ENCODE results near the gene LPP. TPM values are rescaled to one million over a fixed set of nuclear protein-coding genes. Genes with fewer than 3 reads are reported as not detected.
A peak's percentile ranks its signal among the peaks of the same experiment; 100 is the strongest.

LPP gene
- total and polyA plus RNA-seq, 8 donors: 8.0 to 885 (median 305) TPM

GRCh38 chr3:188283347-188283746 is 129.4 kb downstream of the LPP start:
- Histone ChIP-seq H3K36me3 (no peaks in the 10 kb centered on the region), H3K27me3 (no peaks in the 10 kb centered on the region), H3K27ac (peak overlapping the region in 4 of 5 donors; percentile 69 to 94 (median 78)), H3K4me3 (no peak overlapping the region), H3K4me1 (peaks cover 18 to 91% (median 50%) of the 10 kb centered on the region in 4 donors), H3K9me3 (no peaks in the 10 kb centered on the region)
- 55 to 65% (median 62%) methylated on average over 4 of the region's 4 CpGs for WGBS, 5 donors
- no peak for DNase-seq
- intact Hi-C loops (cut with DNase I; ENCODE audit: low total_unique reads): no loop called here
- peak; percentile 23 to 46 (median 31) for TF ChIP-seq POLR2AphosphoS5 (IDR thresholded peaks at IDR 0.05)
- no peak for TF ChIP-seq EP300 (IDR thresholded peaks at IDR 0.05)
- no peak for TF ChIP-seq POLR2A (IDR thresholded peaks at IDR 0.05)
- TF ChIP-seq, protein P1, sequence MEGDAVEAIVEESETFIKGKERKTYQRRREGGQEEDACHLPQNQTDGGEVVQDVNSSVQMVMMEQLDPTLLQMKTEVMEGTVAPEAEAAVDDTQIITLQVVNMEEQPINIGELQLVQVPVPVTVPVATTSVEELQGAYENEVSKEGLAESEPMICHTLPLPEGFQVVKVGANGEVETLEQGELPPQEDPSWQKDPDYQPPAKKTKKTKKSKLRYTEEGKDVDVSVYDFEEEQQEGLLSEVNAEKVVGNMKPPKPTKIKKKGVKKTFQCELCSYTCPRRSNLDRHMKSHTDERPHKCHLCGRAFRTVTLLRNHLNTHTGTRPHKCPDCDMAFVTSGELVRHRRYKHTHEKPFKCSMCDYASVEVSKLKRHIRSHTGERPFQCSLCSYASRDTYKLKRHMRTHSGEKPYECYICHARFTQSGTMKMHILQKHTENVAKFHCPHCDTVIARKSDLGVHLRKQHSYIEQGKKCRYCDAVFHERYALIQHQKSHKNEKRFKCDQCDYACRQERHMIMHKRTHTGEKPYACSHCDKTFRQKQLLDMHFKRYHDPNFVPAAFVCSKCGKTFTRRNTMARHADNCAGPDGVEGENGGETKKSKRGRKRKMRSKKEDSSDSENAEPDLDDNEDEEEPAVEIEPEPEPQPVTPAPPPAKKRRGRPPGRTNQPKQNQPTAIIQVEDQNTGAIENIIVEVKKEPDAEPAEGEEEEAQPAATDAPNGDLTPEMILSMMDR (IDR thresholded peaks at IDR 0.05): peak in 2 of 7 experiments; percentile 11 to 12

- no peak for DNase-seq
- TF ChIP-seq POLR2A (IDR thresholded peaks at IDR 0.05): no peak
- TF ChIP-seq, protein P1 (IDR thresholded peaks at IDR 0.05): no peak
- no peak for TF ChIP-seq POLR2AphosphoS5 (IDR thresholded peaks at IDR 0.05)
- TF ChIP-seq EP300 (IDR thresholded peaks at IDR 0.05): no peak
- no peak overlapping the region for H3K4me3 ChIP-seq
- H3K36me3 ChIP-seq: no peaks in the 10 kb centered on the region
- H3K9me3 ChIP-seq: no peaks in the 10 kb centered on the region
- H3K27ac ChIP-seq: peak overlapping the region in 4 of 5 donors; percentile 69 to 94 (median 78)
- intact Hi-C loops (cut with DNase I; ENCODE audit: low total_unique reads): no loop called here
- WGBS, 5 donors: 81 to 90% (median 84%) methylated on average over 9 of the region's 9 CpGs
- no peaks in the 10 kb centered on the region for H3K27me3 ChIP-seq
- H3K4me1 ChIP-seq: peaks cover 12 to 84% (median 50%) of the 10 kb centered on the region in 4 donors
These were observed 130.7 kb downstream of the LPP start for GRCh38 chr3:188284455-188285212.

- Histone ChIP-seq H3K27me3 (no peaks in the 10 kb centered on the region), H3K9me3 (no peaks in the 10 kb centered on the region), H3K4me1 (peaks cover 10 to 89% (median 57%) of the 10 kb centered on the region in 4 donors), H3K36me3 (peaks cover 0 to 4% (median 4%) of the 10 kb centered on the region in 4 donors), H3K27ac (peak overlapping the region in 4 of 5 donors; percentile 69 to 94 (median 78)), H3K4me3 (no peak overlapping the region)
- WGBS, 5 donors: 38 to 75% (median 52%) methylated on average over 3 of the region's 3 CpGs
- intact Hi-C loops (cut with DNase I; ENCODE audit: low total_unique reads): no loop called here
- TF ChIP-seq POLR2AphosphoS5 (IDR thresholded peaks at IDR 0.05): peak; percentile 62 to 91 (median 71)
- TF ChIP-seq, protein P1 (IDR thresholded peaks at IDR 0.05): no peak
- DNase-seq: no peak
These were observed 132.1 kb downstream of the LPP start for GRCh38 chr3:188286087-188286513.

DNA sequence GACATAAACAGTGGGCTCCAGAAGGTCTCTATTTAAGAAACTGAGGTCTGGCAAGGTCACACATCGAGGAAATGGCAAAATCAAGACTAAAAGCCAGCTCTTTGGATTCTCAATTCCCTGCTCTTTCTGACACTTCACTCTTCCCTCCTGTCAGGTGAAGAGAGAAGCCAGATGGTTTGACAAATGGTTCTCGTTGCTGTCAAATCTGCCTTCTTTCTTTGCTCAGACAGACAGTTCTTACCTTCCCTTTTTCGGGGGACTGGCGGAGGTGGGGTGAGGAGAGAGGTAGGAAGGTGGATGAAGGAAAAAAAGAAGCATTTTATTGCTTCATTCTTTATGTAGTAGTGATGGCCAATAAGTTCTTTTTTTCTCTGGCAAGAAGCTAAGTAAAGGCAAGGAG is 133.4 kb downstream of the LPP start:
- WGBS, 5 donors: 74 to 91% (median 88%) methylated on average over 4 of the region's 4 CpGs
- TF ChIP-seq EP300 (IDR thresholded peaks at IDR 0.05) (no peak), POLR2AphosphoS5 (IDR thresholded peaks at IDR 0.05) (no peak), POLR2A (IDR thresholded peaks at IDR 0.05) (no peak)
- TF ChIP-seq, protein P1 (IDR thresholded peaks at IDR 0.05): no peak
- Histone ChIP-seq H3K36me3 (peaks cover 0 to 4% (median 4%) of the 10 kb centered on the region in 4 donors), H3K4me1 (peaks cover 10 to 92% (median 56%) of the 10 kb centered on the region in 4 donors), H3K27ac (peak overlapping the region; percentile 54 to 94 (median 75)), H3K4me3 (no peak overlapping the region), H3K9me3 (no peaks in the 10 kb centered on the region), H3K27me3 (no peaks in the 10 kb centered on the region)
- intact Hi-C loops (cut with DNase I; ENCODE audit: low total_unique reads): no loop called here
- no peak for DNase-seq

Data from stomach (tissue), 9 donors.